Measurements from ENCODE around the gene ASPN.
A peak's percentile ranks its signal among the peaks of the same experiment; 100 is the strongest.

The ASPN gene

GRCh38 chr9:92503156-92503555, 20.9 kb upstream of the ASPN start:
- DNase-seq = no peak

GRCh38 chr9:92501671-92502393, 19.5 kb upstream of the ASPN start:
- peak; percentile 2 for DNase-seq

GRCh38 chr9:92500725-92501124, 18.4 kb upstream of the ASPN start:
- DNase-seq = no peak

GRCh38 chr9:92499701-92500100, 17.4 kb upstream of the ASPN start:
- DNase-seq = no peak

- no peak for DNase-seq
These were observed 14.3 kb upstream of the ASPN start for GRCh38 chr9:92496396-92497176.

GRCh38 chr9:92494856-92495255, 12.6 kb upstream of the ASPN start:
- DNase-seq = no peak

GRCh38 chr9:92493749-92494387, 11.6 kb upstream of the ASPN start:
- no peak for DNase-seq

GRCh38 chr9:92492781-92493401, 10.6 kb upstream of the ASPN start:
- no peak for DNase-seq

- no peak for DNase-seq
These were observed 6.6 kb upstream of the ASPN start for GRCh38 chr9:92488681-92489550.

GRCh38 chr9:92486371-92486770, 4.1 kb upstream of the ASPN start:
- no peak for DNase-seq

- DNase-seq = no peak
These were observed 2.3 kb upstream of the ASPN start for GRCh38 chr9:92484563-92484962.

GRCh38 chr9:92483627-92484545, 1.6 kb upstream of the ASPN start:
- no peak for DNase-seq

- no peak for DNase-seq
These were observed 499 bp upstream of the ASPN start for GRCh38 chr9:92482805-92483204.

- no peak for DNase-seq
These were observed 1.2 kb downstream of the ASPN start for GRCh38 chr9:92480986-92481633.

GRCh38 chr9:92480291-92480771, 2.0 kb downstream of the ASPN start:
- no peak for DNase-seq

- DNase-seq = no peak
These were observed 3.0 kb downstream of the ASPN start for GRCh38 chr9:92479346-92479745.

- no peak for DNase-seq
These were observed 3.5 kb downstream of the ASPN start for GRCh38 chr9:92478783-92479182.

- DNase-seq = no peak
These were observed 5.3 kb downstream of the ASPN start for GRCh38 chr9:92476962-92477361.

- no peak for DNase-seq
These were observed 7.7 kb downstream of the ASPN start for GRCh38 chr9:92474587-92474986.

GRCh38 chr9:92468206-92468605, 14.1 kb downstream of the ASPN start:
- DNase-seq = no peak

GRCh38 chr9:92467511-92467910, 14.8 kb downstream of the ASPN start:
- no peak for DNase-seq
